NCI-H69 (cell line): ENCODE measurements around the gene BASP1.
"Not testable (repeated sequence)": the region's sequence is repeated elsewhere in the genome, so short reads cannot be mapped to it uniquely, and the experiment has no call there.

ENCODE experiments used
- DNase-seq: peaks from one replicate; lab custom pipeline; 2025; lab: John Stamatoyannopoulos, UW

Gene BASP1

DNA sequence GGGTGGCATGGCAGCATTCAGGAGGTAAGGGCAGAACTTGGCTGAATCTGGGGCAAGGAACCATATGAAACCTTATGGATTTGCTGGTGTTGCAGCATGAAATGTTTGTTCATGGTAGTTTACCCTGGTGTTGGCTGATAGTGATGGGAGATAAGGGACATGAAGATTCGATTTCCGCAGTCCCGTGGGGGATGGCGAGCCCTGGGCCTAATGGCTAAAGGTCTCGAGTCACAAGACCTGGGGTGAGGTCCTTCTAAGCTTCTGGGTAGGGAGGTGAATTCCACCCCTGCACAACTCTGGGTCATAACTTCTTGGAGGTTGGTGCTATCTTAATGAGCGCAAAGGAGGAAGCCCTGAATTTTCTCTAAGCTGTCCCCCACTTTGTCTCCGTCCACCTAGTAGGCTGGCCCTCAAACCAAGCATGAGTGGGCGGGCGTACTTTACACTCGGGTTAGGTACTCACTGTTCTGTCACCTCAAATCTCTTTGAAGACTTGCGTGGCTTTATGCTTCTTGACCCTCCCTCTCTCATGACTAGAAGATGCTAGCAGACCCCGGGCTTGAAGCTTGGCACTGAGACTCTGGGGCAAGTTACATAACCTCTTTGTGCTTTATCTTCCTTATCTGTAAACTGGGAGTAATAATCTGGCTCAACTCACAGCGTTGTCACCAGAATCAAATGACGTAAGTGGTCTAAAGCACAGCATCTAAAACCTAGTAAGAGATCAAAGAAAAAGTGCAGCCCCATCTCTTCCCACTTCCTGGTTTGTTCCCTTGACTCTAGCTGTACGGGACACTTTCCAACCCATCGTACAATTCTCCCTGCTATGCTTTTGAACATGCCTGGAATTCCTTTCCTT is 72.5 kb downstream of the BASP1 start:
- no peak for DNase-seq

GRCh38 chr5:17290540-17290974 is 73.1 kb downstream of the BASP1 start:
- DNase-seq: no peak

DNA sequence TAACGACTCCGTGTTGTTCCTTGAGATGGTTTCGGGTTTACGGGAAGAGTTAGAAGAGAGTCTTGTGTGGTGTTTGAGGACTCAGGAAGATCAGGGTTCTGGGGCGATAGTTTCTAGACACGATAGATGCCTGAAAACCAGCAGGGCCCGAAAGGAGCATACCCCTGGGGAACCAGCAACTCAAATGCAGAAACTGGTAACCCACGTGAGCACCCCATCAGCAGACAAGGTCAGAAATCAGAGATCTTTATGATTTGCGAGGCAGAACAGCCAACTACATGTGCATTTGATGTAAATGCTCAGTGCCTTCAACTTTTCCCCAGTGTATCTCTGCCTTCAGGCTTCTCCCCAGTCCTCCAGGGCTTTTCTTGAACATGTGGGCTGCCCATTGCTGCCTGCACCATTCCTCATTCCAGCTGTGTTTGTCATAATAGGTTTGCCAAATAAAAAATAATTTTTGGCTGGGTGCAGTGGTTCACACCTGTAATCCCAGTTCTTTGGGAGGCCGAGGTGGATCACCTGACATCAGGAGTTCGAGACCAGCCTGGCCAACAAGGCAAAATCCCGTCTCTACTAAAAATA is 75.1 kb downstream of the BASP1 start:
- DNase-seq: no peak

DNA sequence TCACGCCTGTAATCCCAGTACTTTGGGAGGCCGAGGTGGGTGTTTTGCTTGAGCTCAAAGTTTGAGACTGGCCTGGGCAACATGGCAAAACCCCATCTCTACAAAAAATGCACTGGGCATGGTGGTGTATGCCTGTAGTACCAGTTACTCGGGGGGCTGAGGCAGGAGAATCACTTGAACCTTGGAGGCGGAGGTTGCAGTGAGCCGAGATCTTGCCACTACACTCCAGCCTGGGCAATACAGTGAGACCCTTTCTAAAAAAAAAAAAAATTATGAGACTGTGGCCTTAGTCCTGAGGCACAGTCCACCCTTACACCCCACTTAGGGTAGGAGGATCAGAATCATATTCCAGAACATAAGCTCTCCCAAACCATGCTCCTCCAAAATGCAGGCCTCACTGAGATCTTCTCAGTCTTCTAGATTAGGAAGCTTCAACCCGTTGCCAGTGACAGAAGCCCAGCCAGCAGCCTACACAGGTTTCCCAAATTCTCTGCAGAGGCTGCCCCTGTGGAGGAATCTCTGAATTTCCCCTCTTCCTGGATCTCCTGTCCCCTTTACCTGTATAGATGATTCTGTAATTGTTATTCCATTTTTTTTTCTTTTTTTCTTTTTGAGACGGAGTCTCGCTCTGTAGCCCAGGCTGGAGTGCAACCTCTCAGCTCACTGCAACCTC is 77.3 kb downstream of the BASP1 start:
- no peak for DNase-seq

DNA sequence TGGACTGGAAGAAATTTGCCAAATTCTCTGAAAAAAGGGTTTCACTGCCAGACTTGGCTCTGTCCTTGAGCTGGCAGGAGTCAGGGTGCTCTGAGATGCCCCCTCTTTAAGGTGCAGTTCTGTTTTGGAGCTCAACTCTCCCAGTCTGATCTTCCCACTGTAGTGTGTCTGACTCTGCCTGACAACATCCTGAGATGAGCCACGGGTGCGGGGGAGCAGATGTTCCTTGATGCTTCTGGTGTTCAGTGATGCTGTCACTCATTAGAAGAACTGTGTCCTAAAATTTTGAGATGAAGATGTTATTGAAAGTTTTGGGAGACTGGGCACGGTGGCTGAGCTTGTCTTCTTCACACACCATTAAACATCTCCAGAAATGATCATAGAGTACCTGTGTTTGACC is 78.2 kb downstream of the BASP1 start:
- DNase-seq: no peak

DNA sequence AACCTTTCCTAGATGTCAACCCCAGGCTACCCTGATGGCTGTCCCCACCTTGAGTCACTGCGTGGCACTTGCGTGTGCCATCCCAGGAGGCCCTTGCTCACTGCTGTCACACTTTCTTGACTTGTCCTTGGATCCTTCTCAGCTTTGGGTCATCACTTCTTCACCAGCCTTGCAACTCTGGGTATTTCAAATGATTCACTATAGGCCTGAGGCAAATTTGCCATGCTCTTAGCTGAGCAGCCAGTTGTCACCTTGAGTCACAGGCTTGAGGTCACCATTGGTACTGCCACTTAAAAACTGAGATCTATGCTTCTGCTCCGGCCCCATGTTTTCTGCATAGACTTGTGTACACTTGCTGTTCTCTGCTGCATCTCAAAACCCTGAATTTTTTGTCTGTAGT is 84.7 kb downstream of the BASP1 start:
- DNase-seq: no peak

GRCh38 chr5:17302604-17303003 is 85.2 kb downstream of the BASP1 start:
- DNase-seq: peak; percentile 42

DNA sequence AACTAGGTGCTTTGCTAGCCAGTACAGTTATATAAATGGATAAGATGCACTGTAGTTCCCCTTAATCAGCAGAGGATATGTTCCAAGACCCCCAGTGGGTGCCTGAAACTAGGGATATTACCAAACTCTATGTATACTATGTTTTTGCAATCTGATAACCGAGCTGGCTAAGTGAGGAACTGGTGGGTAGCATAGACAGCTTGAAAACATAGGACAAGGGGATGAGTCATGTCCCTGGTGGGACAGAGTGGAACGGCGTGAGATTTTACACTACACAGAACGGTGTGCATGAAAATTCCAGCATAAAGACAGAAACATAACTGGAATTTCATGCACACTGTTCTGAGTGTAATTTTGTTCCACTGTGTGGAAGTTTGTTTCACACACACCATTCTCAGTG is 86.9 kb downstream of the BASP1 start:
- DNase-seq: no peak

- no peak for DNase-seq
These were observed 87.6 kb downstream of the BASP1 start for GRCh38 chr5:17305017-17305416.

GRCh38 chr5:17305964-17306725 is 88.7 kb downstream of the BASP1 start:
- peak; percentile 92 for DNase-seq

DNA sequence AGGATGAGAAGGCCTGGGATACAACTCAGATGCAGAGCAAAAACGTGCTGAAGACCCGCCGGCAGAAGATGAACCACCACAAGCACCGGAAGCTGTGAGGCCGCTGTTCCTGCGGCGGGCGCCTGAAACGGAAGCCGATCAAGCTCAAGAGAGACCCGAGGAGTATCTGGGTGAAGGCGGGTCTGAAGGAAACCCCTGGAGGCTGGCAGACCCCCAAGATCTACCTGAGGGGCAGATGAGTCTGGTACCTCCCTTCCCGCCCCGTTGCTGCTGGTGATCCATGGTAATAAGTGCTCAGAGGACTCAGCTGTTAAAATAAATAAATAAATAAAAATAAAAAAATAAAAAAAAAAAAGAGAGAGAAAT is 89.3 kb downstream of the BASP1 start:
- no peak for DNase-seq

GRCh38 chr5:17307440-17307839 is 90.0 kb downstream of the BASP1 start:
- not testable (repeated sequence) for DNase-seq

DNA sequence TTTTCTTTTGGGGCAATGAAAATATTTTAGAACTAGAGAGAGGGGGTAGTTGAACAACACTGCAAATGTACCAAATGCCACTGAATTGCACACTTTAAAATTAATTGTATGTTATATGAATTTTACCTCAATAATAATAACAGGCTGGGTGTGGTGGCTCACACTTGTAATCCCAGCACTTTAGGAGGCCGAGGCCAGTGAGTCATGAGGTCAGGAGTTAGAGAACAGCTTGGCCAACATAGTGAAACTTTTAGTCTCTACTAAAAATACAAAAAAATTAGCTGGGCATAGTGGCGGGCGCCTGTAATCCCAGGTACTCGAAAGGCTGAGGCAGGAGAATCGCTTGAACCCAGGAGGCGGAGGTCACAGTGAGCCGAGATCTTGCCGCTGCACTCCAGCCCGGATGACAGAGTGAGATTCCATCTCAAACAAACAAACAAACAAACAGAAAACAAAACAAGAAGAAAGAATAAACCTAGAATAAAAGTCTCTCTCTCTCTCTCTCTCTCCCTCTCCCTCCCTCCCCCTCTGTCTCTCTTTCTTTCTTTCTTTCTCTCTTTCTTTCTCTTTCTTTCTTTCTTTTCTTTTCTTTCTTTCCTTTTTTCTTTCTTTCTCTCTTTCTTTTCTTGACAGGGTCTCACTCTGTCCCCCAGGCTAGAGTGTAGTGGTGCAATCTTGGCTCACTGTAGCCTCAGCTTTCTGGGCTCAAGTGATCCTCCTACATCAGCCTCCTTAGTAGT is 91.1 kb downstream of the BASP1 start:
- no peak for DNase-seq

DNA sequence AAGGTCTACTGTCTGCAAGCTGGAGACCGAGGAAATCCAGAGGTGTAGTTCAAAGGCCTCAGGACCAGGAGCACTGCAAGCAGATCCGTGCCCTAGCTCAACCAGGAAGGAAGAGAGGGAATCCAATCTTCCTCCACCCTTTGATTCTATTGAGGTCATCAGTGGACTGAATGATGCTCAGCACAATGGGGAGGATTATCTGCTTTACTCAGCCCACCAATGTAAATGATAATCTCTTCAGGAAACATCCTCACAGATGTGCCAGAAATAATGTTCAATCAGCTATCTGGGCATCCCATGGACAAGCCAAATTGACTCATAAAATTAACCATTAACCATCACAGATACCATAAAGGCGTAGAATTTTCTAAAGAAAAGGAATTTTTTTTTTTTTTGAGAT is 92.0 kb downstream of the BASP1 start:
- peak; percentile 7 for DNase-seq

- DNase-seq: not testable (repeated sequence)
These were observed 93.1 kb downstream of the BASP1 start for GRCh38 chr5:17310502-17310901.

GRCh38 chr5:17311811-17312210 is 94.4 kb downstream of the BASP1 start:
- DNase-seq: not testable (repeated sequence)

GRCh38 chr5:17312358-17312757 is 94.9 kb downstream of the BASP1 start:
- DNase-seq: no peak

DNA sequence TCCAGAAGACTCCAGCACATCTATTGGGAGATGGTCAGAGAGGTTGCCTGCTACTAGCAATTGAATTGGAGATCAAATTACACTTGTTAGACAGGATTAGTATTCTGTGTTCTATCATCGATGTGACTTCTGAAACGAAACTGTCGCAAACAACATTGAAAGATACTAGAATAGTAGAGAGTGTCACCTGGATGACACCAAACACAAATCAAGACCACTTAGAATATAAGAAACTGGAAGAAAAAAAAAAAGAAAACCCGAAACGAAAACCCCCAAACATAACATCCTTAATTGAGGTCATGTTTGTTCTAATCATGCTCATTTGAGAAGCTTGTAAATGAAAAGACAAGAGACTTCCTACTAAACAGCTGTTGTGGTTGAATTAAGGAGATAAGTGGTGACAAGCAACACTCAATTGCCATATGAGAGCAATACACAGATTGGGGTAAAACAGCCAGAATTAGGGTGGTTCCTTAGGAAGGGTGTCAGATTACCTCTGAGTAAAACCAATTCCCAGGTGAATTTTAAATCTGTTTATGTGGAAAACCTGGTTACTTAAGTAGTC is 97.6 kb downstream of the BASP1 start:
- DNase-seq: peak; percentile 79

DNA sequence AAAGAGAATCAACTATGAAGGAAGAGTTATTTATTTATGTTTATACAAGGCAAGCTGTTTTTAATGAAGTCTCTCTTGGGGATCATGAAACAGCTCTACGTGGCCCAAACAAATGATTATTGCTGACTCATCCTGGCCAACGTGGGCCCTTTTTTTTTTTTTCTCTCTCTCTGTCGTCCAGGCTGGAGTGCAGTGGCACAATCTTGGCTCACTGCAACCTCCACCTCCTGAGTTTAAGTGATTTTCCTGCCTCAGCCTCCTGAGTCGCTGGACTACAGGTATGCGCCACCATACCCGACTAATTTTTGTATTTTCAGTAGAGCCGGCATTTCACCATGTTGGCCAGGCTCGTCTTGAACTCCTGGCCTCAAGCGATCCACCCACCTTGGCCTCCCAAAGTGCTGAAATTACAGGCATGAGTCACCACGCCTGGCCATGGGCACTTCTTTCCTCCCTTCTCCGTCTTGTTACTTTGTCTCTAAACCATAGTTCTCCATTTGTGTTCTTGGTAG is 98.3 kb downstream of the BASP1 start:
- DNase-seq: peak; percentile 63

DNA sequence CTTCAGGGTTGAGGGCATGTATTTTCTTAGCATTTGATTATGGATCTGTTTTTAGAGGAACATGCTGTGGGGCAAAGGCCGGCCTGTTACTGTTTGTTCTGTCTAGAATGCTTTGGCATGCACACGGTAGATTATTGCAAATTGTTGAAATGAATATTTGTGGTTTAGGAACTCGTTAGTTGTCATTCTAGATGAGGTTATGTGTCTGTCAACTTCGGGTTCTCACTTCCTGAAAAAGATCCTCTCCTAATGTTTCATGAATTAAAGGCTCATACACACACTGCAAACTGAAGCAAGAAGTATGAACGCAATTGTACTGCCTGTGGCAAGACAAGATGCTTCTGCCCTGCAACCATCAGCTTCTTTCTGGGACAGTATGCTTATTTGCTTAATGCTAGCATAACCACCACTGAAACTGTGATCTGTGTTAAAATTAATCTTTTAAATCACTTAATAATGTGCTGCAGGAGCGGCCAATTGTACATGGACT is 99.6 kb downstream of the BASP1 start:
- no peak for DNase-seq

GRCh38 chr5:17317473-17317872 is 100.0 kb downstream of the BASP1 start:
- no peak for DNase-seq
